GM23338 (cell line): Measurements from ENCODE around the gene TRA2A. TPM values are rescaled to one million over a fixed set of nuclear protein-coding genes. Genes with fewer than 3 reads are reported as not detected.

Experiments used
- ATAC-seq: fragments of 200-7000 bp; cut with Tn5 transposase; 3 replicates; pipeline ENCODE4 v1.9.1; 2020
- DNase-seq: peaks from one replicate; pipeline ENCODE4 v3.0.0-alpha.2; 2015; ENCODE audit warnings: low spot score
- H2AFZ ChIP-seq: fragments of 200-600 bp; sonication (generic); 2 replicates; pipeline ENCODE4 v1.8.0; 2016; ENCODE audit warnings: antibody characterized with exemption, mild to moderate bottlenecking, moderate library complexity
- H3F3A ChIP-seq: fragments of 200-600 bp; sonication (generic); replicated peaks from 2 replicates; pipeline ENCODE4 v1.8.0; 2017; ENCODE audit warnings: antibody characterized with exemption, mixed run types, low read depth
- H3K27ac ChIP-seq: fragments of 200-600 bp; sonication (generic); 2 replicates; pipeline ENCODE4 v1.6.1; 2016; ENCODE audit warnings: low read depth
- H3K27me3 ChIP-seq: fragments of 200-600 bp; sonication (generic); 2 replicates; pipeline ENCODE4 v1.8.0; 2016; ENCODE audit warnings: mild to moderate bottlenecking, mixed run types, moderate library complexity; ENCODE audit not compliant: insufficient read depth
- H3K36me3 ChIP-seq: fragments of 200-600 bp; sonication (generic); 2 replicates; pipeline ENCODE4 v1.8.0; 2016; ENCODE audit warnings: mild to moderate bottlenecking; ENCODE audit not compliant: insufficient read depth
- H3K4me1 ChIP-seq: fragments of 200-600 bp; sonication (generic); 2 replicates; pipeline ENCODE4 v1.8.0; 2016; ENCODE audit warnings: mild to moderate bottlenecking, moderate library complexity; ENCODE audit not compliant: insufficient read depth
- H3K4me2 ChIP-seq: fragments of 200-600 bp; sonication (generic); 2 replicates; pipeline ENCODE4 v1.7.1; 2017; ENCODE audit warnings: mixed run types
- H3K4me3 ChIP-seq: fragments of 200-600 bp; sonication (generic); 2 replicates; pipeline ENCODE4 v1.6.1; 2016; ENCODE audit warnings: mixed run types
- H3K79me2 ChIP-seq: fragments of 200-600 bp; sonication (generic); replicated peaks from 2 replicates; pipeline ENCODE4 v1.8.0; 2017; ENCODE audit warnings: mild to moderate bottlenecking; ENCODE audit not compliant: insufficient read depth
- H3K9me2 ChIP-seq: fragments of 200-600 bp; sonication (generic); 2 replicates; pipeline ENCODE4 v1.8.0; 2017; ENCODE audit not compliant: insufficient read depth
- H4K20me1 ChIP-seq: fragments of 200-600 bp; sonication (generic); replicated peaks from 2 replicates; pipeline ENCODE4 v1.8.0; 2017; ENCODE audit warnings: mild to moderate bottlenecking; ENCODE audit not compliant: insufficient read depth
- H3K27ac Mint-ChIP-seq: 2 replicates; pipeline ENCODE4 v1.8.0; 2020; ENCODE audit warnings: inconsistent platforms, mild to moderate bottlenecking, moderate library complexity, mixed read lengths
- H3K27me3 Mint-ChIP-seq: 3 replicates; pipeline ENCODE4 v1.8.0; 2022; ENCODE audit warnings: low read depth, mild to moderate bottlenecking, moderate library complexity, mixed read lengths, inconsistent platforms; ENCODE audit not compliant: insufficient read depth, poor library complexity
- H3K36me3 Mint-ChIP-seq: 3 replicates; pipeline ENCODE4 v1.8.0; 2021; ENCODE audit warnings: low read depth, mild to moderate bottlenecking, inconsistent platforms, moderate library complexity, mixed read lengths
- H3K4me1 Mint-ChIP-seq: 3 replicates; pipeline ENCODE4 v1.8.0; 2020; ENCODE audit warnings: mild to moderate bottlenecking, inconsistent platforms, mixed read lengths
- H3K4me3 Mint-ChIP-seq: 3 replicates; pipeline ENCODE4 v1.8.0; 2021; ENCODE audit warnings: moderate library complexity, mild to moderate bottlenecking, inconsistent platforms, mixed read lengths
- H3K9me3 Mint-ChIP-seq: 3 replicates; pipeline ENCODE4 v1.8.0; 2020; ENCODE audit warnings: moderate library complexity, mild to moderate bottlenecking, inconsistent platforms, mixed read lengths
- CREB1 ChIP-seq: fragments of 250-450 bp; sonication (Bioruptor Pico); IDR thresholded peaks from 2 replicates; pipeline ENCODE4 v1.5.0; 2020; ENCODE audit warnings: low read depth, mild to moderate bottlenecking, moderate library complexity
- EZH2 ChIP-seq: fragments of 200-600 bp; sonication (generic); IDR thresholded peaks from one replicate; pipeline ENCODE4 v1.8.0; 2017; ENCODE audit warnings: antibody characterized with exemption, mild to moderate bottlenecking, low read depth; ENCODE audit not compliant: unreplicated experiment
- EZH2phosphoT487 ChIP-seq: fragments of 200-600 bp; sonication (generic); IDR thresholded peaks from one replicate; pipeline ENCODE4 v1.8.1; 2018; ENCODE audit warnings: antibody characterized with exemption; ENCODE audit not compliant: unreplicated experiment
- NANOG ChIP-seq: IDR thresholded peaks from 2 replicates; pipeline ENCODE4 v1.6.1; 2016; ENCODE audit warnings: antibody characterized with exemption, borderline replicate concordance
- POLR2AphosphoS5 ChIP-seq: IDR thresholded peaks from 2 replicates; pipeline ENCODE4 v1.6.1; 2016; ENCODE audit warnings: antibody characterized with exemption, low read depth
- STAT1 ChIP-seq: IDR thresholded peaks from one replicate; pipeline ENCODE4 v1.6.1; 2016; ENCODE audit warnings: antibody characterized with exemption; ENCODE audit not compliant: unreplicated experiment
- ZNF114 ChIP-seq: fragments of 250-450 bp; sonication (Bioruptor Pico); IDR thresholded peaks from 2 replicates; pipeline ENCODE4 v1.5.0; 2020; ENCODE audit warnings: mild to moderate bottlenecking, moderate library complexity
- ZNF331 ChIP-seq: fragments of 250-450 bp; sonication (Bioruptor Pico); IDR thresholded peaks from 2 replicates; pipeline ENCODE4 v1.5.0; 2020; ENCODE audit warnings: low read depth, mild to moderate bottlenecking, moderate library complexity
- polyA plus RNA-seq: library from polyadenylated mRNA; unstranded; fragments of >200 nt; fragmentation: Nextera tagmentation; extraction: Ambion mirVana; gene quantifications from 2 replicates; pipeline ENCODE4 v1.2.1, GENCODE V29; 2016
- total RNA-seq: library from RNA; depleted of rRNA; stranded (reverse); fragments of >200 nt; shearing (Covaris generic); gene quantifications from 2 replicates; pipeline ENCODE4 v1.2.3, GENCODE V29; 2014
- TF ChIP-seq, protein P1 (sequence below), 2 experiments: fragments of 200-600 bp in 1 of 2; sonication (generic) in 1 of 2; conservative IDR thresholded peaks; 2 replicates each; pipeline versions ENCODE4 v1.5.1 to v1.6.1; 2016 to 2017; ENCODE audit warnings: antibody characterized with exemption in 2 of 2, low read depth in 2 of 2, mild to moderate bottlenecking in 2 of 2, moderate library complexity in 1 of 2
- TF ChIP-seq, protein P2 (sequence below): IDR thresholded peaks from one replicate; pipeline ENCODE4 v1.6.1; 2018; ENCODE audit warnings: antibody characterized with exemption; ENCODE audit not compliant: unreplicated experiment
- TF ChIP-seq, protein P3 (sequence below): fragments of 250-450 bp; sonication (Bioruptor Pico); IDR thresholded peaks from 2 replicates; pipeline ENCODE4 v1.5.0; 2020; ENCODE audit warnings: mild to moderate bottlenecking, moderate library complexity

TRA2A gene
- total and polyA plus RNA-seq, 2 experiments from 2014 or later, result 82.6 to 271 TPM

DNA sequence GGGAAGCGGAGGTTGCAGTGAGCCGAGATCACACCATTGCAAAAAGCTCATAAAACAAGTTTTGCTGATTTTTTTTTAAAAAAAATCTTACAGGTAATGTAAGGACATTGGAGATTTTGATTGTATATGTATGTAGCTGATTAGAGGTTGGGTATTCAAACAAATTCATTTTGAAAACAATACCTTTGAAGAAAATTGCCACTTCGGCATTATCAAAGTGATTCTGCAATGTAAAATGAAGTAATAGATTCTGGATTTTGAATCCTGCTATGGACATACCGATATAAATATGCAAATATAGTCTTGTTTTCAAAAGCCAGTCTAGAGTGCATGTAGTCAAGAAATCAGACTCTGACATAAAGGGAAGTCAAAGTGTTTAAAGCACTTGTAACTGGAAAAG is 49.1 kb downstream of the TRA2A start (continued):
- no peak for TF ChIP-seq ZNF331

DNA sequence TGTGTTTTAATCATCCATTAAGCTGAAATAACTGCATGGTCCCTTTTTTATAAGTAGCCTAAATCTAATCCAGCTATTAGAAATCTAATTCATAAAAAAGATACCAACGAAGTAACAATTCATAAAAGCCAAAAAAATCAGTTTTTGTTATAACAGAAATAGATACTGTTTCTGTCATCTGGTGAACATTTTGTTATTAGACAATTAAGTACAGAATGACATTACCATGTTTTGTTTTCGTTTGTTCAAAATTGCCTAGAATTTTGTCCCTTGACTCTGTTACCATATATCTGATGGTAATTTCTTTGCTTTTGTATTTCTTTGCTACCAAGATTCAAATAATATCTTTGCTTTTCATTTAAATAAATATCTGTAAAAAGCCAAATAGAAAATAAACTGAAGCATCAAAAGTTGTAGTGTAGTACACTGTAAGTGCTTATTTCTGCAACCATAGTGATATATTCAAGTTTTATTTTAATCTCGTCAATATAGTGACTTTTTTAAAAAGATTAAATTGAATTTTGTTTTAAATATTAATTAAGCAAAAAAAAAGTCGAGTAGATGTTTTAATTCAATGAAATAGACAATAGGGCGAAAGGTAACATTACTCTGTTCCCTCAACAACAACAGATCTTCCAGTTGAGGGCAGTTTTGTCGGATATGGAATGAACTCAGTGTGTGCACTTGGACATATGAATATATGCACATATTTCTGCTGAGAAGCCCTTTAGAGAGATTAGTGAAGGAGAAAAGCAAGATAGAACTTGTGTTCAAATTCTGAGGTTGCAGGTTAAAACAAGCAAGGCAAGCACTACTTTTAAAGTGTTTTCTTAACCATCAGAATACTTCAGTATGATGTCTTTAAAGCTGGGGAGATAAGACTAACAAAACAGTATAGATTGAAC is 53.6 kb downstream of the TRA2A start:
- Histone ChIP-seq H4K20me1 (no peaks in the 10 kb centered on the region), H3K27ac (no peak overlapping the region), H3K4me1 (peaks cover 20% of the 10 kb centered on the region), H3F3A (no peaks in the 10 kb centered on the region), H3K4me2 (0 out of 2 replicates have a peak overlapping the region, but pooled peaks have one; percentile 6), H3K9me2 (no peaks in the 10 kb centered on the region), H3K27me3 (no peaks in the 10 kb centered on the region), H2AFZ (no peak overlapping the region), H3K79me2 (peaks cover 53% of the 10 kb centered on the region), H3K36me3 (no peaks in the 10 kb centered on the region), H3K4me3 (no peak overlapping the region)
- H3K9me3 Mint-ChIP-seq, result no peaks in the 10 kb centered on the region
- H3K27ac Mint-ChIP-seq, result no peak overlapping the region
- H3K4me1 Mint-ChIP-seq, result peaks cover 33% of the 10 kb centered on the region
- no peaks in the 10 kb centered on the region; the same call in 1 of the 3 replicates for H3K36me3 Mint-ChIP-seq
- peak overlapping the region; percentile 25; the same call in 1 of the 3 replicates for H3K4me3 Mint-ChIP-seq
- ATAC-seq (no peak), DNase-seq (no peak)
- peaks cover 10% of the 10 kb centered on the region for H3K27me3 Mint-ChIP-seq
- no peak for TF ChIP-seq POLR2AphosphoS5
- TF ChIP-seq STAT1, result no peak
- TF ChIP-seq NANOG, result no peak
- TF ChIP-seq ZNF114 (CRISPR knock-in tag), result no peak
- TF ChIP-seq, protein P1, sequence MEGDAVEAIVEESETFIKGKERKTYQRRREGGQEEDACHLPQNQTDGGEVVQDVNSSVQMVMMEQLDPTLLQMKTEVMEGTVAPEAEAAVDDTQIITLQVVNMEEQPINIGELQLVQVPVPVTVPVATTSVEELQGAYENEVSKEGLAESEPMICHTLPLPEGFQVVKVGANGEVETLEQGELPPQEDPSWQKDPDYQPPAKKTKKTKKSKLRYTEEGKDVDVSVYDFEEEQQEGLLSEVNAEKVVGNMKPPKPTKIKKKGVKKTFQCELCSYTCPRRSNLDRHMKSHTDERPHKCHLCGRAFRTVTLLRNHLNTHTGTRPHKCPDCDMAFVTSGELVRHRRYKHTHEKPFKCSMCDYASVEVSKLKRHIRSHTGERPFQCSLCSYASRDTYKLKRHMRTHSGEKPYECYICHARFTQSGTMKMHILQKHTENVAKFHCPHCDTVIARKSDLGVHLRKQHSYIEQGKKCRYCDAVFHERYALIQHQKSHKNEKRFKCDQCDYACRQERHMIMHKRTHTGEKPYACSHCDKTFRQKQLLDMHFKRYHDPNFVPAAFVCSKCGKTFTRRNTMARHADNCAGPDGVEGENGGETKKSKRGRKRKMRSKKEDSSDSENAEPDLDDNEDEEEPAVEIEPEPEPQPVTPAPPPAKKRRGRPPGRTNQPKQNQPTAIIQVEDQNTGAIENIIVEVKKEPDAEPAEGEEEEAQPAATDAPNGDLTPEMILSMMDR (conservative IDR thresholded peaks at IDR 0.05; ENCODE audit: low read depth in 2 of 2), result no peak
- TF ChIP-seq, protein P2, sequence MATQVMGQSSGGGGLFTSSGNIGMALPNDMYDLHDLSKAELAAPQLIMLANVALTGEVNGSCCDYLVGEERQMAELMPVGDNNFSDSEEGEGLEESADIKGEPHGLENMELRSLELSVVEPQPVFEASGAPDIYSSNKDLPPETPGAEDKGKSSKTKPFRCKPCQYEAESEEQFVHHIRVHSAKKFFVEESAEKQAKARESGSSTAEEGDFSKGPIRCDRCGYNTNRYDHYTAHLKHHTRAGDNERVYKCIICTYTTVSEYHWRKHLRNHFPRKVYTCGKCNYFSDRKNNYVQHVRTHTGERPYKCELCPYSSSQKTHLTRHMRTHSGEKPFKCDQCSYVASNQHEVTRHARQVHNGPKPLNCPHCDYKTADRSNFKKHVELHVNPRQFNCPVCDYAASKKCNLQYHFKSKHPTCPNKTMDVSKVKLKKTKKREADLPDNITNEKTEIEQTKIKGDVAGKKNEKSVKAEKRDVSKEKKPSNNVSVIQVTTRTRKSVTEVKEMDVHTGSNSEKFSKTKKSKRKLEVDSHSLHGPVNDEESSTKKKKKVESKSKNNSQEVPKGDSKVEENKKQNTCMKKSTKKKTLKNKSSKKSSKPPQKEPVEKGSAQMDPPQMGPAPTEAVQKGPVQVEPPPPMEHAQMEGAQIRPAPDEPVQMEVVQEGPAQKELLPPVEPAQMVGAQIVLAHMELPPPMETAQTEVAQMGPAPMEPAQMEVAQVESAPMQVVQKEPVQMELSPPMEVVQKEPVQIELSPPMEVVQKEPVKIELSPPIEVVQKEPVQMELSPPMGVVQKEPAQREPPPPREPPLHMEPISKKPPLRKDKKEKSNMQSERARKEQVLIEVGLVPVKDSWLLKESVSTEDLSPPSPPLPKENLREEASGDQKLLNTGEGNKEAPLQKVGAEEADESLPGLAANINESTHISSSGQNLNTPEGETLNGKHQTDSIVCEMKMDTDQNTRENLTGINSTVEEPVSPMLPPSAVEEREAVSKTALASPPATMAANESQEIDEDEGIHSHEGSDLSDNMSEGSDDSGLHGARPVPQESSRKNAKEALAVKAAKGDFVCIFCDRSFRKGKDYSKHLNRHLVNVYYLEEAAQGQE, result no peak
- TF ChIP-seq CREB1 (CRISPR knock-in tag), result no peak
- no peak for TF ChIP-seq EZH2
- no peak for TF ChIP-seq ZNF331
- TF ChIP-seq, protein P3, sequence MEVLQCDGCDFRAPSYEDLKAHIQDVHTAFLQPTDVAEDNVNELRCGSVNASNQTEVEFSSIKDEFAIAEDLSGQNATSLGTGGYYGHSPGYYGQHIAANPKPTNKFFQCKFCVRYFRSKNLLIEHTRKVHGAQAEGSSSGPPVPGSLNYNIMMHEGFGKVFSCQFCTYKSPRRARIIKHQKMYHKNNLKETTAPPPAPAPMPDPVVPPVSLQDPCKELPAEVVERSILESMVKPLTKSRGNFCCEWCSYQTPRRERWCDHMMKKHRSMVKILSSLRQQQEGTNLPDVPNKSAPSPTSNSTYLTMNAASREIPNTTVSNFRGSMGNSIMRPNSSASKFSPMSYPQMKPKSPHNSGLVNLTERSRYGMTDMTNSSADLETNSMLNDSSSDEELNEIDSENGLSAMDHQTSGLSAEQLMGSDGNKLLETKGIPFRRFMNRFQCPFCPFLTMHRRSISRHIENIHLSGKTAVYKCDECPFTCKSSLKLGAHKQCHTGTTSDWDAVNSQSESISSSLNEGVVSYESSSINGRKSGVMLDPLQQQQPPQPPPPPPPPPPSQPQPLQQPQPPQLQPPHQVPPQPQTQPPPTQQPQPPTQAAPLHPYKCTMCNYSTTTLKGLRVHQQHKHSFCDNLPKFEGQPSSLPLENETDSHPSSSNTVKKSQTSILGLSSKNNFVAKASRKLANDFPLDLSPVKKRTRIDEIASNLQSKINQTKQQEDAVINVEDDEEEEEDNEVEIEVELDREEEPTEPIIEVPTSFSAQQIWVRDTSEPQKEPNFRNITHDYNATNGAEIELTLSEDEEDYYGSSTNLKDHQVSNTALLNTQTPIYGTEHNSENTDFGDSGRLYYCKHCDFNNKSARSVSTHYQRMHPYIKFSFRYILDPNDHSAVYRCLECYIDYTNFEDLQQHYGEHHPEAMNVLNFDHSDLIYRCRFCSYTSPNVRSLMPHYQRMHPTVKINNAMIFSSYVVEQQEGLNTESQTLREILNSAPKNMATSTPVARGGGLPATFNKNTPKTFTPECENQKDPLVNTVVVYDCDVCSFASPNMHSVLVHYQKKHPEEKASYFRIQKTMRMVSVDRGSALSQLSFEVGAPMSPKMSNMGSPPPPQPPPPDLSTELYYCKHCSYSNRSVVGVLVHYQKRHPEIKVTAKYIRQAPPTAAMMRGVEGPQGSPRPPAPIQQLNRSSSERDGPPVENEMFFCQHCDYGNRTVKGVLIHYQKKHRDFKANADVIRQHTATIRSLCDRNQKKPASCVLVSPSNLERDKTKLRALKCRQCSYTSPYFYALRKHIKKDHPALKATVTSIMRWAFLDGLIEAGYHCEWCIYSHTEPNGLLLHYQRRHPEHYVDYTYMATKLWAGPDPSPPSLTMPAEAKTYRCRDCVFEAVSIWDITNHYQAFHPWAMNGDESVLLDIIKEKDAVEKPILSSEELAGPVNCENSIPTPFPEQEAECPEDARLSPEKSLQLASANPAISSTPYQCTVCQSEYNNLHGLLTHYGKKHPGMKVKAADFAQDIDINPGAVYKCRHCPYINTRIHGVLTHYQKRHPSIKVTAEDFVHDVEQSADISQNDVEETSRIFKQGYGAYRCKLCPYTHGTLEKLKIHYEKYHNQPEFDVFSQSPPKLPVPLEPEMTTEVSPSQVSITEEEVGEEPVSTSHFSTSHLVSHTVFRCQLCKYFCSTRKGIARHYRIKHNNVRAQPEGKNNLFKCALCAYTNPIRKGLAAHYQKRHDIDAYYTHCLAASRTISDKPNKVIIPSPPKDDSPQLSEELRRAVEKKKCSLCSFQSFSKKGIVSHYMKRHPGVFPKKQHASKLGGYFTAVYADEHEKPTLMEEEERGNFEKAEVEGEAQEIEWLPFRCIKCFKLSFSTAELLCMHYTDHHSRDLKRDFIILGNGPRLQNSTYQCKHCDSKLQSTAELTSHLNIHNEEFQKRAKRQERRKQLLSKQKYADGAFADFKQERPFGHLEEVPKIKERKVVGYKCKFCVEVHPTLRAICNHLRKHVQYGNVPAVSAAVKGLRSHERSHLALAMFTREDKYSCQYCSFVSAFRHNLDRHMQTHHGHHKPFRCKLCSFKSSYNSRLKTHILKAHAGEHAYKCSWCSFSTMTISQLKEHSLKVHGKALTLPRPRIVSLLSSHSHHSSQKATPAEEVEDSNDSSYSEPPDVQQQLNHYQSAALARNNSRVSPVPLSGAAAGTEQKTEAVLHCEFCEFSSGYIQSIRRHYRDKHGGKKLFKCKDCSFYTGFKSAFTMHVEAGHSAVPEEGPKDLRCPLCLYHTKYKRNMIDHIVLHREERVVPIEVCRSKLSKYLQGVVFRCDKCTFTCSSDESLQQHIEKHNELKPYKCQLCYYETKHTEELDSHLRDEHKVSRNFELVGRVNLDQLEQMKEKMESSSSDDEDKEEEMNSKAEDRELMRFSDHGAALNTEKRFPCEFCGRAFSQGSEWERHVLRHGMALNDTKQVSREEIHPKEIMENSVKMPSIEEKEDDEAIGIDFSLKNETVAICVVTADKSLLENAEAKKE (CRISPR knock-in tag), result no peak
- no peak for TF ChIP-seq EZH2phosphoT487
